Activated CD4-positive, CD25-positive, alpha-beta regulatory T cell treated with anti-CD3 and anti-CD28 coated beads, Interleukin-2, amount 50 U/mL, for 72 hours (primary cell): ENCODE data around the gene IFT57.

Experiments
- DNase-seq: peaks from one replicate; pipeline ENCODE4 v3.0.0; 2021

Gene IFT57

GRCh38 chr3:108123326-108123725, 98.9 kb downstream of the IFT57 start:
- no peak for DNase-seq

GRCh38 chr3:108122276-108122675, 99.9 kb downstream of the IFT57 start:
- no peak for DNase-seq

- no peak for DNase-seq
Measured at GRCh38 chr3:108119398-108120104, 102.7 kb downstream of the IFT57 start.

GRCh38 chr3:108118038-108118768, 104.0 kb downstream of the IFT57 start:
- DNase-seq = no peak

GRCh38 chr3:108117241-108117775, 104.9 kb downstream of the IFT57 start:
- no peak for DNase-seq

GRCh38 chr3:108114423-108115065, 107.7 kb downstream of the IFT57 start:
- DNase-seq = no peak

GRCh38 chr3:108113975-108114374, 108.2 kb downstream of the IFT57 start:
- DNase-seq = no peak

GRCh38 chr3:108110934-108111333, 111.3 kb downstream of the IFT57 start:
- DNase-seq = no peak
